ENCODE results near the gene MSMP.

MSMP gene

GRCh38 chr9:35771075-35771433 is 17.0 kb upstream of the MSMP start:
- DNase-seq, result no peak

DNA sequence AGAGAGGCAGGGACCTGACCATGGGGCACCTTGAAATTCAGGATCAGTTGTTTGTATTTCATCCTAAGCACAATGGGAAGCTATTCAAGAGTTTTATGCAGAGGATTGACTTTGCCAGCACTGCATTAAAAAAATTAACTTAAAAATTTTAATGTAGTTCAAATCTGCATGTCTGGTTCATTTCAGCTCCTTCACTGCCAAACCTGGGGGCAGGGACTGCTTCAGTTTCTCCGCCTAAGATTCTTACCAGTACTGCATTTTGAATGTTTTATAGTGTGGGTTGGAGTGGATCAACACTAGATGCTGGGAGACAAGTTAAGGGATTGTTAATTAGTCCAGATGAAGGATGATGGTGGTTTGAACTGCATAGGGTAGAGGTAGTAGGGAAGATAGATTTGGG is 15.7 kb upstream of the MSMP start:
- DNase-seq, result no peak

DNA sequence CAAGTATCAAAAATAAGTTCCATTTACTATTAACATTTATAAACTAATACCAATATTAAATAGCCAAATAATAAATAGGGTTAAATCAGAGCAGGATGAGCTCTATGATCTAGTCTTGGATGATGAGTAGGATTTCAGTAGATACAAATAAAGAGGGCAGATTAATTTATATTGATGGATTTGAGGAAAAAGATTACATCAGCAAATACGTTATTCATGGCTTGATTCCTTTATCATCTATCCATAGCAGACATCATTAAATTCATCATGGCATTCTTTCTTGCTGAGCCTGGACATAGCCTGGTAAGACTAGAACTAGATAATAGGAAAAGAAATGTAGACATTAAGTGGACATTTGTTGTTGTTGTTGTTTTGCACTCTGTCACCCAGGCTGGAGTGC is 13.4 kb upstream of the MSMP start:
- DNase-seq, result no peak

GRCh38 chr9:35766997-35767396 is 12.9 kb upstream of the MSMP start:
- DNase-seq, result no peak

DNA sequence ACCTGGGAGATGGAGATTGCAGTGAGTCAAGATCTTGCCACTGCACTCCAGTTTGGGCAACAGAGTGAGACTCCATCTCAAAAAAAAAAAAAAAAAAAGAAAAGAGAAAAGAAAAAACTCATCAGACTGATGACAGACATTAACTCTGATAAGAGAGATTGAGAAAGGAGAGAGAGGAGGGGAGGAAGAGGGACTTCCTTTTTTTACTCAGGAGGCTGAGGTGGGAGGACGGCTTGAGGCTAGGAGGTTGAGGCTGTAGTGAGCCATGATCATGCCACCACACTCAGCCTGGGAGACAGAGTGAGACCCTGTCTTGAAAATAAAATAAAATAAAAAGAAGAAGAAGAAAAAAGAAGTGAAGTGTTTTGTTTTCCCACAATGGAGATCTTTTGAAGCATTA is 9.7 kb upstream of the MSMP start:
- no peak for DNase-seq

DNA sequence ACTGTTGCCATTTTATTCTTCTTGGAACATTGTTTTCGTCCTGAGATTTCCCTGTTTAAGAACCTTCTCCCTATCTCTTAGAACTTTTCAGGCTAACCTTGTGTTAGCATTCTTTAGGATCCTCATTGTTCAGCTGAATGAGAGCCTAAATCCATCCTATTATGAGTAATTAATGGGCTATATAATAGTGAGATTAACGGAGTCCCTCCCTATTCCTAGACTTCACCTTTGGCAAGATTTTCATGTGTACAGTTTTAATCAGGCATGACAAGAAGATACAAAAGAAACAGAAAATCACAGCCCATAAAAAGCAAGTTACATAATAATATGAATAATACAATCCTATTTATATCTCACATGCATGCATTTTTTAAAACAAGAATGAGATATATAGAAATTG is 9.1 kb upstream of the MSMP start:
- no peak for DNase-seq

- no peak for DNase-seq
Measured at GRCh38 chr9:35760651-35761050, 6.6 kb upstream of the MSMP start.

GRCh38 chr9:35759795-35760194 is 5.7 kb upstream of the MSMP start:
- no peak for DNase-seq

GRCh38 chr9:35758475-35759050 is 4.5 kb upstream of the MSMP start:
- DNase-seq, result no peak

GRCh38 chr9:35757892-35758275 is 3.8 kb upstream of the MSMP start:
- DNase-seq, result no peak

DNA sequence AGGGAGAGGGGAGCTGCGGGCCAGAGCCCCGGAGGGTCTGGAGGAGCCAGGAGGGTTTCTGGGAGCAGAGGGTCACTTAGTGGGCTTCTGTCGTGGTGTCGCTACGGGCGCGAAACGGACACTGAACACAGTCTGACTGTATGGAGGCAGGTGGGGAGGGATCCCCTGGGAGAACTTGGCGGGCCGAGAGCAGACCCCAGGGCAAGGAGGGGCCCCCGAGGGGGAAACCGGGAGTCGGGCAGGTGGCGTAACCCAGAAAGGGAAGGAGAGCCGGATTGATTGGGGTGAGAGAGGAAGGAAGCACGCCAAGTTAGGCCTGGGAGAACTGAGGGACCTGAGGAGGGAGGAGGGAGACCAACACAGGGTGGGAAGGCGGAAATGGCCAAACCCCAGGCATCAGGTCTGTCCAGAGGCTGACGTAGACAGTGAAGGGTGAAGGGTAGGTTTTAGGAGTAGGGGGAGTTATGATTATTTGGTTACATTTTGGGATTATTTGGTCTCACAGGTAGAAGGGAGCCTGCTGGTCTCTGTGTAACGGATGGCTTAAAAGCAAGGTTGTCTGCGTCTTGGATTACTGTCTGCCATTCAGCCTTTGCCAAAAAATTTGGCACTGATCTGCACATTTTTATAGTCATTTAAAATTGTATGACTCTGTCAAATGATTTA is 3.3 kb upstream of the MSMP start:
- DNase-seq, result no peak

GRCh38 chr9:35756275-35757225 is 2.5 kb upstream of the MSMP start:
- DNase-seq, result peak; percentile 69

DNA sequence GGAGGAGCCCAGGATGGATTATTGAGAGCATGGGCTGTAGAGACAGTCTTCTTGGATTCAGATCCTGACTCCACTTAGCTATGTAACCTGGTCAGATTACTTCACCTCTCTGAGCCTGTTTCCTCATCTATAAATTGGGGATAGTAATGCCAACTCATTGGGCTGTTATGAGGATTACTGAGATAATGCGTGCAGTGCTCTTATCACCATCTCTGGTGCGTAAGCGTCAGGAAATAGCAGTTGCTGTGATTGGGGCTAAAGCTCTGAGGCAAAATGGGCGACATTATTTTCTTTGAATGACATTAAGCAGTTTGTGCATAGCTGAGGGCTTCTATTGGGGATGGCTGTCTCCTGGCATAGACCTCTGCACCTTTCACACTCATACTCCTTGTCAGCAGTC is 995 bp upstream of the MSMP start:
- no peak for DNase-seq

- no peak for DNase-seq
Measured at GRCh38 chr9:35753466-35753865, 610 bp downstream of the MSMP start.

GRCh38 chr9:35750256-35750531 is 3.9 kb downstream of the MSMP start:
- no peak for DNase-seq

DNA sequence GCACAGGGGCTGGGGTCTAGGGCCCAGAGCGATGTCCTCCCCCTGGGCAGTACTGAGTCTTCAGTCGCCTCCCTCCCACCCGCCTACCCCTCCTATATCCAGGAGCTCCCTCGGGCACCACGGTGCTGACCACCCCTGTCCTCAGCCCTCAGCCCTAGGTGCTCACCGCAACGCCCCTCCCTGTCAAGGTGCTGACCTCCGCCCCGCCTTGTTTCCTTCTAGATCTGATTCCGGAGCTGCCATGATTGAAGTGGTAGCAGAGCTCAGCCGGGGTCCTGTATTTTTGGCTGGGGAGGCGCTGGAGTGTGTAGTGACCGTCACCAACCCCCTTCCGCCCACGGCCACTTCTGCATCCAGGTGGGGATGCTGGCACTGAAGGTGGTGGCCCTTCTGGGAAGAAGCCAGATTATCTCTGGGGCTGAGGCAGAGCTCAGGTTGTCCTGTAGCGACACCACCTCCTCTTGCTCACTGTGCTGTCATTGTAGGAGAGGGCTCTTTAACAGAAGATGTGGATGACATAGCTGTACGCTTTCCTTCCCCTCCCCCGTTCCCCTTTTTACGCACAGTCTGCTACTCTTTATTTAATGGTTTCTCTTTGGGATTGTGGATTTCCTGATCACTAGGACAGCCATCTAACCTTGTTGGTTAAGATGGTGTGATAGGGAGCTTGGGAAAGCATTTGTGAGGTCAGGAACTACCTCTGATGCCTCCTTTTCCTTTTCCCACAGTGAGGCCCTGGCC is 4.4 kb downstream of the MSMP start:
- DNase-seq, result peak; percentile 33

DNA sequence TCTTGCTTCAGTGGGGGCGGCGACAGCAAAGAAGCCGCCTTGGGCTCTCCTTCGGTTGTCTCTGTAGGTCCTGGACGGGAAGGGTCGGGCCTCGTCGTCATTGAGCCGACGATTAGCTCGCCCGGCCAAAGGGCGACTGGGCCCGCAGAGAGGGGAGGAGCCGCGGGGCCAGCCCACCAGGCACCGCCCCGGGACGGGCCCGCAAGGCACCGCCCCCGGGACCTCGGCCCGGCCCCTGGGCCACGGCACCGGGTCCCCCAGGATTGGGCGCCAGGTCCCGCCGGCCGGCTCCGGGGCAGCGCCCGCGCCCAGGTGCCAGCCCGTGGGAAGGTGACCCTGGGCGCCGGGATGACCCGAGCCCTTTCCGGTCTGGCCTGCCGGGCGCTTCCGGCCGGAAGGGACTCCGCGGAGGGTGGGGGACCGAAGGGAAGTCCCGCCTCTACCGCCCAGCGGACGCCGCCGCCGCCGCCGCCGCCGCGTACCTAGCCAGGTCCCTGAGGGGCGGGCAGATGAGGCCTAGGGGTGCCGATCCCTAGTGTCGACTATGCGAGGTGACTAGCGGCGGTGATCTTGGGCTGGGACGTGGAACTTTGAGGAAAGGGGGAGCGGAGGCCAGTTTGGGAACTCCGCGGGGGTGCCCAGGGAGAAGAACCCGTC is 5.1 kb downstream of the MSMP start, which contains the start of the genes GBA2 and RGP1:
TSS of gene GBA2 (minus strand) at position 371 of the 657 bp plus-strand sequence. CDS start 524 bp downstream, outside the sequence.
TSS of gene RGP1 (plus strand) at position 430 of the 657 bp plus-strand sequence. CDS start 469 bp downstream, outside the sequence.
- peak; percentile 50 for DNase-seq

DNA sequence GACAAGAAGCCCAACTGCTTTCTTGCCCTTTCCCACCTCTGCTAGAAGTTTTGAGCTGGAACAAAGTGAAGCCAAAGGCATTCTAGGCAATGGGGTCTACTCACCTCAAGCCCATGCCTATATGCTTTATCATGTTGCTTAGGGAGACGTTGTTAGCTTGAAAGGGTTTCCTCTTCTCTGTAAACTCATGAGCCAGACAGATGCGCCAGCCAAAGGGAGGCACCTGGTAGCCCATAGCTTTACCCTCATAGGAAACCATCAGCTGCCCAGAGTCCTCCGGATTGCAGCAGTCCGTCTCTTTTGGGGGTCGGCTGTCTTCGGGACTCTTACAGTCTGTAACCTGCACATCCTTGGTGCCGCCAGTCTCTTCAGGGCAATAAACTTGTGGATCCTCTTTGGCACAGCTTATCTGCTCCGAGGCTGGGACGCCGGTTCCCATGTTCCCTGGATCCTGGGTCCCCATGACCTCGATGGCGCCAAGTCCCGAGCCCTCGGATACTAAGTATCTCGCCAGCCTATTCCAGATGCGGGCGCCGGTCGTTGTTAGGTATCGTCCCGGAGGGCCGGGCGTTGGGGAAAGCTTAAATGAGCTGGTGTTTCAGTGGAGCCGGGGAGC is 5.7 kb downstream of the MSMP start:
- DNase-seq, result no peak

DNA sequence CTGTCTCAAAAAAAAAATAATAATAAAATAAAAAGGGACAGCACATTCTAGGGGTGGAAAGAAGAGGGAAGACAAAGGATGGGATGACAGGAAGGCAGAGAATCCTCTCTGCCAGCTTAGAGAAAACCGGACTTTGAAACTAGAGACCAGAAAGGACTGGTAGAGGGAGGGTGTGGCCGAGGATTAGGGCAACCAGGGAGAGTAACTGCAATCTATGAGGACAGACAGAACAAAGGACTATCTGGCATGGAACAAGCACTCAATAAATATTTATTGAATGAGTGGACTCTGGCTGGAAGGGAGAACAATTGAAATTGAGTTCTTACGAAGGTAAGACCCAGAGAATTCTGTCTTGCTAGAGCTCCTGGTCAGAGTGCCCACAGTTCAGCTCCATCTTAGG is 7.5 kb downstream of the MSMP start:
- DNase-seq, result no peak

DNA sequence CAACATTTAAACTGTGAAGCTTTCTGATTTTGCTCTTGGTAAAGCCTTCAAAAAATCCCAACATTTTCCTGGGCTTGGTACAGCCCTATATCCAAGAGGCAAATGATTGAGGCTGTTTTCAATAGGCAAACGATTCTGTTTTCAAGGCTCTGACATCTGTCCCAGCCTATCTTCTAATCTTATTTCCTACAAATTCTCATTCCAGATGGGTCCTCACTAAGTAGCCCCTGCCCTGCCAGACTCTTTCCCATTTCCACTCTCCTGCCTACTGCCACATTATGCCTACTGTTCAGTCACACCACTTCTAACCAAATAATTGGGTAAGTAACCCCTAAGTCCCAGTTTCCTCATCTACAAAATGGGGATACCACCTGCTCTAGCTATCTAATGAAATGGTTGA is 8.5 kb downstream of the MSMP start:
- DNase-seq, result no peak

DNA sequence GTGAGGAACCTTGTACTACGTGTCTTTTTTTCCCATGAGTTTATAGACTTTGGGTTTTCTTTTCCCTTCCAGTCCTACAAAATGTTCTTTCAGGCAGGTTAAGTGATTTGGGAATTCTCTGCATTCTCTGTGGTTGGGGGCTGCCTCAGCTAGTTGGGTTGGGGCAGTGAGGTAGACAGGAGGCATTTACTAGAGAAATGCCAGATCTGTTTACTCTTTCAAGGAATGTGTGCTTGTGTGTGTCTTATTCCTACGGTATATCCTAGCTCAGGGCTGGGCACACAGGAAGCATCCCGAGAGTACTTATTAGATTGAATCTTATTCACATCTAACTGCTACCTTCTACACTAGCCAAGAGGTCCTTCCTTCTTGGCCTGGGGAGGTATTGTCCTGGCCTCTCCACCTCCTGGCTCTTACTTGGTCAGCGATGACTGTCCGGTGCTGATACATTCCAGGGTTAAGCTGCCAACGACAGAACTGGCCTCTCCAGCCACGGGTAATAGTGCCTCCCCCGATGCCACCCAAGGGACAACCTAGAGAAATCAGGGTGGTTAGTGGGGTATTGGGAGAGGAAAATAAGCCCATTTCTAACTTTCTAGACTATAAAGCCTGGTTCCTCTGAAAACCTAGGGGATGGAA is 10.1 kb downstream of the MSMP start:
- no peak for DNase-seq

- DNase-seq, result no peak
Measured at GRCh38 chr9:35743452-35743851, 10.6 kb downstream of the MSMP start.

Data from effector CD4-positive, alpha-beta T cell (primary cell).